HG02885 (cell line): ENCODE data around the gene PPP1R9A.

Source experiments
- ATAC-seq: cut with Tn5 transposase; IDR thresholded peaks from one replicate; pipeline ENCODE4 v1.9.1; 2021; ENCODE audit warnings: mild to moderate bottlenecking; ENCODE audit not compliant: unreplicated experiment, poor library complexity

Gene PPP1R9A

GRCh38 chr7:95155965-95156364, 248.6 kb downstream of the PPP1R9A start:
- no peak for ATAC-seq

- no peak for ATAC-seq
Observed at GRCh38 chr7:95157381-95157780, 250.0 kb downstream of the PPP1R9A start.

GRCh38 chr7:95169678-95170077, 262.3 kb downstream of the PPP1R9A start:
- no peak for ATAC-seq

- ATAC-seq: no peak
Observed at GRCh38 chr7:95172420-95172819, 265.0 kb downstream of the PPP1R9A start.

GRCh38 chr7:95190515-95190914, 283.1 kb downstream of the PPP1R9A start:
- ATAC-seq: no peak

- ATAC-seq: no peak
Observed at GRCh38 chr7:95191795-95192194, 284.4 kb downstream of the PPP1R9A start.

- no peak for ATAC-seq
Observed at GRCh38 chr7:95198863-95199262, 291.5 kb downstream of the PPP1R9A start.

GRCh38 chr7:95199779-95200558, 292.6 kb downstream of the PPP1R9A start:
- peak; percentile 59 for ATAC-seq

GRCh38 chr7:95200741-95201140, 293.3 kb downstream of the PPP1R9A start:
- no peak for ATAC-seq

GRCh38 chr7:95201727-95202126, 294.3 kb downstream of the PPP1R9A start:
- no peak for ATAC-seq

GRCh38 chr7:95204618-95205017, 297.2 kb downstream of the PPP1R9A start:
- no peak for ATAC-seq

GRCh38 chr7:95205665-95206225, 298.4 kb downstream of the PPP1R9A start:
- ATAC-seq: no peak

GRCh38 chr7:95209276-95209675, 301.9 kb downstream of the PPP1R9A start:
- no peak for ATAC-seq

GRCh38 chr7:95209788-95210187, 302.4 kb downstream of the PPP1R9A start:
- no peak for ATAC-seq

- ATAC-seq: no peak
Observed at GRCh38 chr7:95213148-95213547, 305.8 kb downstream of the PPP1R9A start.

GRCh38 chr7:95213809-95214492, 306.6 kb downstream of the PPP1R9A start:
- no peak for ATAC-seq

GRCh38 chr7:95219721-95220120, 312.3 kb downstream of the PPP1R9A start:
- no peak for ATAC-seq

GRCh38 chr7:95220328-95220727, 312.9 kb downstream of the PPP1R9A start:
- ATAC-seq: no peak

GRCh38 chr7:95225301-95225700, 317.9 kb downstream of the PPP1R9A start:
- no peak for ATAC-seq

GRCh38 chr7:95229301-95229700, 321.9 kb downstream of the PPP1R9A start:
- no peak for ATAC-seq

- ATAC-seq: no peak
Observed at GRCh38 chr7:95238252-95238943, 331.0 kb downstream of the PPP1R9A start.
